T-helper 17 cell (primary cell): ENCODE results near the gene EVI5L. TPM values are rescaled to one million over a fixed set of nuclear protein-coding genes. Genes with fewer than 3 reads are reported as not detected.
"Not testable (repeated sequence)": the region's sequence is repeated elsewhere in the genome, so short reads cannot be mapped to it uniquely, and the experiment has no call there.

Source experiments
- ATAC-seq: fragments of 150-1000 bp; cut with Tn5 transposase; 2 replicates; pipeline ENCODE4 v1.10.0; 2021; ENCODE audit warnings: mild to moderate bottlenecking, moderate library complexity
- DNase-seq, 3 donors: peaks; one replicate each; pipeline versions ENCODE4 v3.0.0 to v3.0.0-alpha.2; 2020 to 2021
- H3K9me3 ChIP-seq: one replicate; pipeline ENCODE4 v1.7.0; 2013; ENCODE audit warnings: low read length, mild to moderate bottlenecking; ENCODE audit not compliant: control insufficient read depth, poor library complexity, severe bottlenecking
- H3K27ac Mint-ChIP-seq: one replicate; pipeline ENCODE4 v1.8.0; 2022; ENCODE audit warnings: mild to moderate bottlenecking, moderate library complexity, mixed read lengths
- H3K27me3 Mint-ChIP-seq: one replicate; pipeline ENCODE4 v1.8.0; 2022; ENCODE audit warnings: mixed read lengths
- H3K36me3 Mint-ChIP-seq: one replicate; pipeline ENCODE4 v1.8.0; 2022; ENCODE audit warnings: low read depth, mixed read lengths
- H3K4me1 Mint-ChIP-seq: one replicate; pipeline ENCODE4 v1.8.0; 2022; ENCODE audit warnings: mild to moderate bottlenecking, mixed read lengths
- H3K4me3 Mint-ChIP-seq: one replicate; pipeline ENCODE4 v1.8.0; 2022; ENCODE audit warnings: mild to moderate bottlenecking, moderate library complexity, mixed read lengths
- total RNA-seq, 4 donors: library from RNA in 2 of 4; stranded (reverse) in 2 of 4; gene quantifications; one replicate each; pipeline ENCODE4 v1.2.3 and lab custom pipeline; 2022 to 2026

EVI5L gene
- 10 to 100 TPM in 1 of 2 donors, 1 to 10 TPM in 1; 9.3 to 10.1 TPM for total RNA-seq
- 14.9 to 24.2 reads per million in 2 donors for total RNA-seq (lab: John Stamatoyannopoulos, UW)

- Mint-ChIP-seq H3K4me1 (peaks cover 23% of the 10 kb centered on the region), H3K36me3 (no peaks in the 10 kb centered on the region), H3K4me3 (peak within 1 kb of the TSS; percentile 91), H3K27me3 (peaks cover 4% of the 10 kb centered on the region), H3K27ac (peak within 1 kb of the TSS; percentile 32)
- peak; percentile 86 for ATAC-seq
- H3K9me3 ChIP-seq = no peaks in the 10 kb centered on the region
- DNase-seq = peak; percentile 100
Measured at GRCh38 chr19:7829561-7830271, at the start of gene EVI5L. EVI5L (plus strand) TSS chr19:7830218; CDS start chr19:7846543, 16,325 bp downstream.

GRCh38 chr19:7781157-7781556 lies 48.9 kb upstream of the EVI5L start:
- H3K9me3 ChIP-seq = no peaks in the 10 kb centered on the region
- DNase-seq = no peak
- Mint-ChIP-seq H3K27ac (no peak overlapping the region), H3K4me1 (peaks cover 2% of the 10 kb centered on the region), H3K27me3 (peaks cover 24% of the 10 kb centered on the region), H3K4me3 (no peak overlapping the region), H3K36me3 (peaks cover 4% of the 10 kb centered on the region)
- ATAC-seq = no peak

GRCh38 chr19:7783991-7784423 lies 46.0 kb upstream of the EVI5L start:
- peaks cover 2% of the 10 kb centered on the region for H3K4me1 Mint-ChIP-seq
- DNase-seq (no peak), ATAC-seq (no peak)
- peaks cover 4% of the 10 kb centered on the region for H3K36me3 Mint-ChIP-seq
- no peaks in the 10 kb centered on the region for H3K9me3 ChIP-seq
- H3K4me3 Mint-ChIP-seq = no peak overlapping the region
- H3K27ac Mint-ChIP-seq = no peak overlapping the region
- H3K27me3 Mint-ChIP-seq = peaks cover 38% of the 10 kb centered on the region

- Mint-ChIP-seq H3K27me3 (peaks cover 46% of the 10 kb centered on the region), H3K27ac (no peak overlapping the region)
- no peak for DNase-seq
Measured at GRCh38 chr19:7784856-7785255, 45.2 kb upstream of the EVI5L start.

GRCh38 chr19:7787141-7787540 lies 42.9 kb upstream of the EVI5L start:
- peaks cover 2% of the 10 kb centered on the region for H3K36me3 Mint-ChIP-seq
- ATAC-seq (no peak), DNase-seq (no peak)
- H3K4me1 Mint-ChIP-seq = peaks cover 4% of the 10 kb centered on the region
- no peaks in the 10 kb centered on the region for H3K9me3 ChIP-seq
- H3K4me3 Mint-ChIP-seq = peak overlapping the region; percentile 79
- H3K27ac Mint-ChIP-seq = no peak overlapping the region
- peaks cover 38% of the 10 kb centered on the region for H3K27me3 Mint-ChIP-seq

More at GRCh38 chr19:7784856-7785255, 45.2 kb upstream of the EVI5L start:
- no peak for ATAC-seq
- Mint-ChIP-seq H3K4me3 (no peak overlapping the region), H3K36me3 (peaks cover 4% of the 10 kb centered on the region), H3K4me1 (peaks cover 7% of the 10 kb centered on the region)
- H3K9me3 ChIP-seq = no peaks in the 10 kb centered on the region

- Mint-ChIP-seq H3K27ac (no peak overlapping the region), H3K36me3 (peaks cover 2% of the 10 kb centered on the region), H3K4me3 (peak overlapping the region; percentile 79), H3K27me3 (peaks cover 44% of the 10 kb centered on the region), H3K4me1 (peaks cover 4% of the 10 kb centered on the region)
- ATAC-seq = no peak
- no peaks in the 10 kb centered on the region for H3K9me3 ChIP-seq
- DNase-seq = no peak
Measured at GRCh38 chr19:7787602-7788177, 42.3 kb upstream of the EVI5L start.

GRCh38 chr19:7788178-7788932 lies 41.7 kb upstream of the EVI5L start:
- peaks cover 44% of the 10 kb centered on the region for H3K27me3 Mint-ChIP-seq
- H3K36me3 Mint-ChIP-seq = peaks cover 2% of the 10 kb centered on the region
- H3K9me3 ChIP-seq = no peaks in the 10 kb centered on the region
- DNase-seq = no peak
- peak overlapping the region; percentile 56 for H3K4me3 Mint-ChIP-seq
- ATAC-seq = no peak
- peaks cover 4% of the 10 kb centered on the region for H3K4me1 Mint-ChIP-seq
- H3K27ac Mint-ChIP-seq = no peak overlapping the region

- Mint-ChIP-seq H3K4me3 (peak overlapping the region; percentile 83), H3K4me1 (peaks cover 4% of the 10 kb centered on the region), H3K27ac (no peak overlapping the region), H3K36me3 (peaks cover under 1% of the 10 kb centered on the region), H3K27me3 (peaks cover 40% of the 10 kb centered on the region)
- DNase-seq (no peak), ATAC-seq (no peak)
- no peaks in the 10 kb centered on the region for H3K9me3 ChIP-seq
Measured at GRCh38 chr19:7788933-7789323, 41.1 kb upstream of the EVI5L start.

GRCh38 chr19:7789447-7789846 lies 40.6 kb upstream of the EVI5L start:
- peak overlapping the region; percentile 83 for H3K4me3 Mint-ChIP-seq
- no peaks in the 10 kb centered on the region for H3K9me3 ChIP-seq
- H3K27ac Mint-ChIP-seq = no peak overlapping the region
- DNase-seq (peak in 1 of 3 donors; percentile 24), ATAC-seq (peak; percentile 72)
- peaks cover 4% of the 10 kb centered on the region for H3K4me1 Mint-ChIP-seq
- peaks cover 40% of the 10 kb centered on the region for H3K27me3 Mint-ChIP-seq
- no peaks in the 10 kb centered on the region for H3K36me3 Mint-ChIP-seq

- H3K9me3 ChIP-seq = no peaks in the 10 kb centered on the region
- ATAC-seq (no peak), DNase-seq (no peak)
- no peak overlapping the region for H3K27ac Mint-ChIP-seq
- H3K27me3 Mint-ChIP-seq = peaks cover 40% of the 10 kb centered on the region
- H3K4me3 Mint-ChIP-seq = no peak overlapping the region
- peaks cover 4% of the 10 kb centered on the region for H3K4me1 Mint-ChIP-seq
- H3K36me3 Mint-ChIP-seq = no peaks in the 10 kb centered on the region
Measured at GRCh38 chr19:7790416-7790815, 39.6 kb upstream of the EVI5L start.

- H3K36me3 Mint-ChIP-seq = peaks cover 2% of the 10 kb centered on the region
- H3K4me3 Mint-ChIP-seq = no peak overlapping the region
- H3K27ac Mint-ChIP-seq = no peak overlapping the region
- no peak for DNase-seq
- peaks cover 4% of the 10 kb centered on the region for H3K4me1 Mint-ChIP-seq
- no peaks in the 10 kb centered on the region for H3K9me3 ChIP-seq
- no peak for ATAC-seq
- H3K27me3 Mint-ChIP-seq = peaks cover 39% of the 10 kb centered on the region
Measured at GRCh38 chr19:7792281-7792680, 37.7 kb upstream of the EVI5L start.

- H3K4me1 Mint-ChIP-seq, H3K36me3 Mint-ChIP-seq, DNase-seq, H3K9me3 ChIP-seq, ATAC-seq, H3K27ac Mint-ChIP-seq, H3K4me3 Mint-ChIP-seq: not testable (repeated sequence)
- peaks cover 38% of the 10 kb centered on the region for H3K27me3 Mint-ChIP-seq
Measured at GRCh38 chr19:7792701-7793100, 37.3 kb upstream of the EVI5L start.

GRCh38 chr19:7793493-7793892 lies 36.5 kb upstream of the EVI5L start:
- peaks cover 34% of the 10 kb centered on the region for H3K27me3 Mint-ChIP-seq
- H3K4me3 Mint-ChIP-seq = no peak overlapping the region
- no peak for ATAC-seq
- peaks cover 4% of the 10 kb centered on the region for H3K4me1 Mint-ChIP-seq
- peaks cover 2% of the 10 kb centered on the region for H3K36me3 Mint-ChIP-seq
- H3K27ac Mint-ChIP-seq = no peak overlapping the region
- no peaks in the 10 kb centered on the region for H3K9me3 ChIP-seq
- DNase-seq = no peak
